ENCODE results near the gene YIF1A. TPM values are rescaled to one million over a fixed set of nuclear protein-coding genes. Genes with fewer than 3 reads are reported as not detected.

The YIF1A gene
- total RNA-seq, 1 experiment from 2014 or later: 64.3 TPM

GRCh38 chr11:66330931-66331330, 42.0 kb upstream of the YIF1A start:
- no peak overlapping the region for H3K18ac ChIP-seq (ENCODE audit: insufficient read length, low read depth, low read length)
- no peak overlapping the region for H3K4me3 Mint-ChIP-seq
- H3K79me1 ChIP-seq (ENCODE audit: insufficient read depth, low read depth, low read length, poor library complexity, severe bottlenecking): no peaks in the 10 kb centered on the region
- H2BK120ac ChIP-seq (ENCODE audit: low read depth, low read length, poor library complexity, severe bottlenecking): no peak overlapping the region
- H3K79me2 ChIP-seq (ENCODE audit: insufficient read depth, low read length): no peaks in the 10 kb centered on the region
- no CpG with 5 or more reads among the region's 10 CpGs for WGBS (ENCODE audit: extremely low coverage, insufficient read length, low lambda C conversion rate)
- H3K4me1 Mint-ChIP-seq: peaks cover 9 to 19% of the 10 kb centered on the region in 2 experiments
- no peak overlapping the region for H2AFZ ChIP-seq (ENCODE audit: low read length)
- no peak overlapping the region for H3K56ac ChIP-seq (ENCODE audit: insufficient read length, low read depth, low read length)
- H2AK5ac ChIP-seq (ENCODE audit: insufficient read length, low read length): no peak overlapping the region
- no peak for DNase-seq
- peaks cover 0 to 5% (median 0%) of the 10 kb centered on the region in 3 experiments; a peak in 3 of 7 replicates for H3K36me3 Mint-ChIP-seq (ENCODE audit: insufficient read depth in 1 of 3, low read depth in 3 of 3)
- no peak overlapping the region for H4K8ac ChIP-seq (replicated peaks; ENCODE audit: insufficient read length, low read depth, low read length)
- H4K91ac ChIP-seq (ENCODE audit: insufficient read length, low read depth, low read length): no peak overlapping the region
- H3K27ac Mint-ChIP-seq: no peak overlapping the region
- H3K14ac ChIP-seq (ENCODE audit: insufficient read depth, low read length): no peak overlapping the region
- no peaks in the 10 kb centered on the region for H4K20me1 ChIP-seq (ENCODE audit: control insufficient read depth, insufficient read depth, insufficient read length)
- no peak overlapping the region for H3K4me2 ChIP-seq (ENCODE audit: insufficient read depth, insufficient read length, low read length)
- TF ChIP-seq CTCF (conservative IDR thresholded peaks at IDR 0.05): no peak
- no peak overlapping the region for H4K5ac ChIP-seq (ENCODE audit: insufficient read length, low read depth, low read length)
- no peak overlapping the region for H3K4ac ChIP-seq (ENCODE audit: low read depth, low read length)
- no peak overlapping the region for H3K9ac ChIP-seq (ENCODE audit: extremely low read depth, insufficient read length, low read length)
- no peaks in the 10 kb centered on the region for H3K23me2 ChIP-seq (ENCODE audit: insufficient read length, low read depth, low read length, poor library complexity, severe bottlenecking)
- H2BK12ac ChIP-seq (ENCODE audit: insufficient read length, low read depth, low read length): no peak overlapping the region
- no peak overlapping the region for H2BK15ac ChIP-seq (ENCODE audit: low read depth, low read length)
- H2BK5ac ChIP-seq (ENCODE audit: insufficient read length, low read length): no peak overlapping the region
- no peaks in the 10 kb centered on the region for H3K9me3 Mint-ChIP-seq
- H3K9me3 ChIP-seq (ENCODE audit: control insufficient read depth, low read depth, low read length): no peaks in the 10 kb centered on the region
- H3K4me1 ChIP-seq (ENCODE audit: insufficient read depth, low read length): 0 out of 2 replicates have a peak, but pooled peaks cover 3% of the 10 kb centered on the region
- H3T11ph ChIP-seq (ENCODE audit: low read length): no peak overlapping the region
- H3K27me3 Mint-ChIP-seq (ENCODE audit: low read depth): peaks cover 14% of the 10 kb centered on the region
- no peak overlapping the region for H3K27ac ChIP-seq (ENCODE audit: insufficient read length, low read depth, low read length)
- H3K27me3 ChIP-seq (ENCODE audit: insufficient read depth, low read length): no peaks in the 10 kb centered on the region; the same call in 1 of the 2 replicates
- H3K23ac ChIP-seq (ENCODE audit: insufficient read length, low read depth, low read length): no peak overlapping the region
- H2BK20ac ChIP-seq (ENCODE audit: low read depth, low read length, poor library complexity, severe bottlenecking): no peak overlapping the region

All from H9 (cell line).